Endothelial cell of umbilical vein (primary cell): ENCODE results near the gene PIK3C3. TPM values are rescaled to one million over a fixed set of nuclear protein-coding genes. Genes with fewer than 3 reads are reported as not detected.

Experiments
- BruUV-seq: library from RNA; stranded (reverse); fragments of 400-500 nt; replicated peaks from 2 replicates; lab custom pipeline; 2021; lab: Mats Ljungman, UMichigan
- CTCF ChIA-PET: fragments of 300-600, 350-600 bp; sonication (Branson Sonifier 250); formaldehyde crosslinking; loops from one replicate; lab custom pipeline; 2021; ENCODE audit warnings: antibody characterized with exemption, inconsistent platforms; lab: Charles Lee
- POLR2A ChIA-PET: fragments of 300-600, 350-600 bp; sonication (Branson Sonifier 250); formaldehyde crosslinking; loops from one replicate; lab custom pipeline; 2021; ENCODE audit warnings: antibody characterized with exemption, inconsistent platforms; lab: Charles Lee
- DNase-seq: peaks from one replicate; pipeline ENCODE4 v3.0.0-alpha.2; 2011; ENCODE audit warnings: low read depth, low spot score
- FAIRE-seq: peaks from 2 replicates; lab custom pipeline; 2011; peaks lifted over from hg19 to GRCh38; lab: Jason Lieb, UNC
- H2AFZ ChIP-seq: 2 replicates; pipeline ENCODE4 v1.6.0; 2012; ENCODE audit warnings: low read depth, low read length, control low read depth, inconsistent platforms
- H3K27ac ChIP-seq: 2 replicates; pipeline ENCODE4 v1.5.1; 2011; ENCODE audit warnings: low read depth, mild to moderate bottlenecking, control low read depth, low read length, moderate library complexity; ENCODE audit not compliant: insufficient read depth
- H3K27me3 ChIP-seq, 2 experiments: 2 replicates each; pipeline versions ENCODE4 v1.6.0 to v1.6.1; 2011; ENCODE audit warnings: low read length in 2 of 2, mixed read lengths in 1 of 2; ENCODE audit not compliant: control insufficient read depth in 2 of 2, insufficient read depth in 2 of 2
- H3K36me3 ChIP-seq, 2 experiments: 2 replicates in 1 of 2; 3 replicates in 1 of 2; pipeline ENCODE4 v1.5.1; 2011; ENCODE audit warnings: low read length in 2 of 2, mild to moderate bottlenecking in 1 of 2, moderate library complexity in 1 of 2; ENCODE audit not compliant: control insufficient read depth in 2 of 2, insufficient read depth in 2 of 2; ENCODE audit errors: extremely low read depth in 1 of 2
- H3K4me1 ChIP-seq: 3 replicates; pipeline ENCODE4 v1.5.1; 2011; ENCODE audit warnings: mild to moderate bottlenecking, low read length; ENCODE audit not compliant: control insufficient read depth, insufficient read depth; ENCODE audit errors: extremely low read depth
- H3K4me2 ChIP-seq: 2 replicates; pipeline ENCODE4 v1.6.1; 2011; ENCODE audit warnings: low read length, control low read depth, mixed read lengths; ENCODE audit not compliant: insufficient read depth
- H3K4me3 ChIP-seq, 3 experiments: fragments of 200-600 bp in 1 of 3; sonication (generic), shearing (Covaris generic) in 1 of 3; replicated peaks in 1 of 3; 2 replicates each; pipeline ENCODE4 v1.5.1; 2011 to 2016; ENCODE audit warnings: control low read depth in 3 of 3, low read length in 3 of 3, mild to moderate bottlenecking in 2 of 3, inconsistent platforms in 1 of 3, low read depth in 1 of 3, moderate library complexity in 1 of 3; ENCODE audit not compliant: insufficient read depth in 1 of 3
- H3K79me2 ChIP-seq: 2 replicates; pipeline ENCODE4 v1.6.0; 2012; ENCODE audit warnings: low read length, inconsistent platforms; ENCODE audit not compliant: control insufficient read depth, insufficient read depth
- H3K9ac ChIP-seq: replicated peaks from 2 replicates; pipeline ENCODE3; 2011; ENCODE audit warnings: low read length, control low read depth; ENCODE audit not compliant: insufficient read depth; ENCODE audit errors: extremely low read depth
- H3K9me1 ChIP-seq: replicated peaks from 3 replicates; pipeline ENCODE4 v1.6.0; 2011; ENCODE audit warnings: mild to moderate bottlenecking, low read length; ENCODE audit not compliant: control insufficient read depth, insufficient read depth; ENCODE audit errors: extremely low read depth
- H3K9me3 ChIP-seq: replicated peaks from 2 replicates; pipeline ENCODE4 v1.5.1; 2012; ENCODE audit warnings: low read length, inconsistent platforms; ENCODE audit not compliant: control insufficient read depth, insufficient read depth
- H4K20me1 ChIP-seq: replicated peaks from 2 replicates; pipeline ENCODE3; 2011; ENCODE audit warnings: mild to moderate bottlenecking, low read length; ENCODE audit not compliant: control insufficient read depth, insufficient read depth; ENCODE audit errors: extremely low read depth
- EZH2 ChIP-seq: IDR thresholded peaks from 2 replicates; pipeline ENCODE4 v1.6.1; 2012; ENCODE audit warnings: borderline replicate concordance, low read depth, mild to moderate bottlenecking, moderate library complexity, low read length, inconsistent platforms; ENCODE audit not compliant: severe bottlenecking
- FOS ChIP-seq: IDR thresholded peaks from 2 replicates; pipeline ENCODE4 v1.6.1; 2011; ENCODE audit warnings: mild to moderate bottlenecking, low read length, moderate library complexity, borderline replicate concordance; ENCODE audit not compliant: insufficient read depth
- GATA2 ChIP-seq: IDR thresholded peaks from 2 replicates; pipeline ENCODE4 v1.7.0; 2011; ENCODE audit warnings: low read depth, mild to moderate bottlenecking, moderate library complexity, mixed read lengths, low read length; ENCODE audit not compliant: insufficient read length, insufficient read depth
- JUN ChIP-seq: IDR thresholded peaks from 2 replicates; pipeline ENCODE4 v1.6.1; 2011; ENCODE audit warnings: borderline replicate concordance, low read depth; ENCODE audit not compliant: insufficient read length, insufficient read depth
- MAX ChIP-seq: IDR thresholded peaks from 2 replicates; pipeline ENCODE4 v1.6.1; 2011; ENCODE audit not compliant: insufficient read depth, insufficient read length
- MYC ChIP-seq: IDR thresholded peaks from one replicate; pipeline ENCODE4 v1.6.1; 2011; ENCODE audit warnings: mild to moderate bottlenecking, low read depth, low read length
- POLR2A ChIP-seq: IDR thresholded peaks from 2 replicates; pipeline ENCODE4 v1.6.1; 2012; ENCODE audit warnings: low read depth, mild to moderate bottlenecking, control low read depth, low read length
- POLR2AphosphoS5 ChIP-seq: IDR thresholded peaks from 2 replicates; pipeline ENCODE4 v1.6.1; 2012; ENCODE audit warnings: low read depth, mild to moderate bottlenecking, control low read depth, low read length, moderate library complexity; ENCODE audit not compliant: insufficient read depth
- dilution Hi-C: fragments of 300-500 bp; cut with MboI; formaldehyde crosslinking; loops from one replicate; pipeline ENCODE4 v1.15.0; 2019; ENCODE audit warnings: low sequenced_read_pairs; ENCODE audit not compliant: extremely low pct_ligation_motif_present
- intact Hi-C: fragments of 100-400 bp; cut with micrococcal nuclease; formaldehyde crosslinking; loops from one replicate; pipeline ENCODE4 v1.10.0; 2022
- polyA plus RNA-seq, 4 experiments: library from polyadenylated mRNA; depleted of rRNA in 3 of 4; stranded (reverse) in 3 of 4; unstranded in 1 of 4; fragments of >200 nt; gene quantifications; 2 replicates each; pipeline versions ENCODE4 v1.2.1 to v1.2.3, GENCODE V29; 2011 to 2012; ENCODE audit warnings: missing spikeins in 1 of 4
- total RNA-seq: library from RNA; stranded (reverse); gene quantifications from 2 replicates; pipeline ENCODE4 v1.2.3, GENCODE V29; 2021
- TF ChIP-seq, protein P1 (sequence below), 2 donors: IDR thresholded peaks; 1 replicate in 1 of 2; 2 replicates in 1 of 2; pipeline ENCODE4 v1.5.1; 2011; ENCODE audit warnings: low read length in 2 of 2, mild to moderate bottlenecking in 2 of 2, moderate library complexity in 2 of 2, control low read depth in 1 of 2, inconsistent platforms in 1 of 2, low read depth in 1 of 2; ENCODE audit not compliant: insufficient read depth in 1 of 2; ENCODE audit errors: extremely low read depth in 1 of 2

PIK3C3 gene
- total and polyA plus RNA-seq, 2 donors (not counting 3 experiments of a cell fraction or from before 2014, with no cell fraction given) = 19.5 to 47.3 TPM

- no peak overlapping the region for H3K27ac ChIP-seq
- CTCF ChIA-PET = interaction anchor here (0.6 to 5.3 kb wide), 9 partner anchors 11 to 44 kb away, joined by 3 to 119 read pairs (median 5); no protein-coding TSS in a partner anchor
- no peaks in the 10 kb centered on the region for H3K9me1 ChIP-seq
- FAIRE-seq (no peak), DNase-seq (peak; percentile 37)
- dilution Hi-C loops (no loop called here), intact Hi-C loops (no loop called here)
- H3K27me3 ChIP-seq = no peaks in the 10 kb centered on the region
- peaks cover 3% of the 10 kb centered on the region in 2 experiments for H3K36me3 ChIP-seq
- no peaks in the 10 kb centered on the region for H3K4me1 ChIP-seq
- TF ChIP-seq MYC = no peak
- TF ChIP-seq, protein P1, sequence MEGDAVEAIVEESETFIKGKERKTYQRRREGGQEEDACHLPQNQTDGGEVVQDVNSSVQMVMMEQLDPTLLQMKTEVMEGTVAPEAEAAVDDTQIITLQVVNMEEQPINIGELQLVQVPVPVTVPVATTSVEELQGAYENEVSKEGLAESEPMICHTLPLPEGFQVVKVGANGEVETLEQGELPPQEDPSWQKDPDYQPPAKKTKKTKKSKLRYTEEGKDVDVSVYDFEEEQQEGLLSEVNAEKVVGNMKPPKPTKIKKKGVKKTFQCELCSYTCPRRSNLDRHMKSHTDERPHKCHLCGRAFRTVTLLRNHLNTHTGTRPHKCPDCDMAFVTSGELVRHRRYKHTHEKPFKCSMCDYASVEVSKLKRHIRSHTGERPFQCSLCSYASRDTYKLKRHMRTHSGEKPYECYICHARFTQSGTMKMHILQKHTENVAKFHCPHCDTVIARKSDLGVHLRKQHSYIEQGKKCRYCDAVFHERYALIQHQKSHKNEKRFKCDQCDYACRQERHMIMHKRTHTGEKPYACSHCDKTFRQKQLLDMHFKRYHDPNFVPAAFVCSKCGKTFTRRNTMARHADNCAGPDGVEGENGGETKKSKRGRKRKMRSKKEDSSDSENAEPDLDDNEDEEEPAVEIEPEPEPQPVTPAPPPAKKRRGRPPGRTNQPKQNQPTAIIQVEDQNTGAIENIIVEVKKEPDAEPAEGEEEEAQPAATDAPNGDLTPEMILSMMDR (IDR thresholded peaks at IDR 0.05; ENCODE audit: extremely low read depth in 1 of 2, insufficient read depth in 1 of 2, low read depth in 1 of 2, low read length in 2 of 2) = peak; percentile 58 to 76
- no peaks in the 10 kb centered on the region for H3K79me2 ChIP-seq
- no peaks in the 10 kb centered on the region for H3K9me3 ChIP-seq
- no peak overlapping the region for H3K4me3 ChIP-seq
- BruUV-seq = no TSS peak
- H3K4me2 ChIP-seq = no peak overlapping the region
- POLR2A ChIA-PET = no interaction called here
- no peak overlapping the region for H3K9ac ChIP-seq
- no peaks in the 10 kb centered on the region for H4K20me1 ChIP-seq
- no peak overlapping the region for H2AFZ ChIP-seq
Observed at GRCh38 chr18:42030586-42031182, 75.7 kb downstream of the PIK3C3 start.

DNA sequence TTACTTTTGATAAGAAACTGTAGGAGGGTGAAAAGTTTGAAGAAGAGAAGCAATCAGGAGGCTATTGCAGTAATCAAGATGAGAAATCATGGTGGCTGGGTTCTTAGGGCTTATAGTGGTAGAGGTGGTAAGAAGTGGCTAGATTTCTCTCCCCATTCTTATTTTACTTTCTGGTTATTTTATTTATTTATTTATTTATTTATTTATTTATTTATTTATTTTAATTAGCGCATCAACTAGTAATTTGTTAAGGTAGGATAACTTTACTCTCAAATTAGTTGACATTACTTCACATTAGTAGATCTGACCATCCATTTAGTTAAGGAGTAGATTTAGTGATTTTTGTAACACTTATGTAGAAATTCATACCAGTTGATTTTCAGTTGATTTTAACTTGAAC, 77.4 kb downstream of the PIK3C3 start:
- Histone ChIP-seq H3K4me3 (no peak overlapping the region), H3K27ac (no peak overlapping the region), H3K27me3 (no peaks in the 10 kb centered on the region), H3K4me2 (no peak overlapping the region), H3K9me1 (no peaks in the 10 kb centered on the region), H3K9me3 (no peaks in the 10 kb centered on the region), H3K4me1 (no peaks in the 10 kb centered on the region), H3K9ac (no peak overlapping the region), H3K79me2 (no peaks in the 10 kb centered on the region), H3K36me3 (peaks cover 3 to 4% of the 10 kb centered on the region in 2 experiments), H2AFZ (no peak overlapping the region), H4K20me1 (no peaks in the 10 kb centered on the region)
- intact Hi-C loops = no loop called here
- POLR2A ChIA-PET = no interaction called here
- no peak for DNase-seq
- no peak for FAIRE-seq
- dilution Hi-C loops = no loop called here
- CTCF ChIA-PET = interaction anchor here (0.9 kb wide), 1 partner anchor 20 kb away, joined by 3 read pairs; no protein-coding TSS in a partner anchor
- TF ChIP-seq MAX = no peak
- no peak for TF ChIP-seq EZH2
- no peak for TF ChIP-seq POLR2AphosphoS5
- no peak for TF ChIP-seq POLR2A
- TF ChIP-seq, protein P1 (IDR thresholded peaks at IDR 0.05; ENCODE audit: extremely low read depth in 1 of 2, insufficient read depth in 1 of 2, low read depth in 1 of 2, low read length in 2 of 2) = no peak
- no peak for TF ChIP-seq FOS
- TF ChIP-seq JUN = no peak
- TF ChIP-seq GATA2 = no peak
- TF ChIP-seq MYC = no peak
- BruUV-seq = no TSS peak
